DOHH2 (cell line): ENCODE results near the gene LDLR.

Source experiments
- EZH2phosphoT487 ChIP-seq: fragments of 200-600 bp; sonication (generic); IDR thresholded peaks from 2 replicates; pipeline ENCODE4 v1.6.1; 2017; ENCODE audit warnings: borderline replicate concordance, mild to moderate bottlenecking, antibody characterized with exemption, low read length, moderate library complexity, mixed read lengths
- TF ChIP-seq, protein P1 (sequence below): fragments of 200-600 bp; sonication (generic); IDR thresholded peaks from one replicate; pipeline ENCODE4 v1.5.1; 2014; ENCODE audit warnings: antibody characterized with exemption, mild to moderate bottlenecking, low read depth, low read length; ENCODE audit not compliant: poor library complexity, severe bottlenecking

DNA sequence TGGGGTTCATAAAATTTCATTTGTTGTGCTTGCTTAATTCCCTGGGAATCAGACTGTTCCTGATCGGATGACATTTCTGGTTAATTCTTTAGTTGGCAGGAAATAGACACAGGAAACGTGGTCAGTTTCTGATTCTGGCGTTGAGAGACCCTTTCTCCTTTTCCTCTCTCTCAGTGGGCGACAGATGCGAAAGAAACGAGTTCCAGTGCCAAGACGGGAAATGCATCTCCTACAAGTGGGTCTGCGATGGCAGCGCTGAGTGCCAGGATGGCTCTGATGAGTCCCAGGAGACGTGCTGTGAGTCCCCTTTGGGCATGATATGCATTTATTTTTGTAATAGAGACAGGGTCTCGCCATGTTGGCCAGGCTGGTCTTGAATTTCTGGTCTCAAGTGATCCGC, 10.8 kb downstream of the LDLR start:
- TF ChIP-seq, protein P1, sequence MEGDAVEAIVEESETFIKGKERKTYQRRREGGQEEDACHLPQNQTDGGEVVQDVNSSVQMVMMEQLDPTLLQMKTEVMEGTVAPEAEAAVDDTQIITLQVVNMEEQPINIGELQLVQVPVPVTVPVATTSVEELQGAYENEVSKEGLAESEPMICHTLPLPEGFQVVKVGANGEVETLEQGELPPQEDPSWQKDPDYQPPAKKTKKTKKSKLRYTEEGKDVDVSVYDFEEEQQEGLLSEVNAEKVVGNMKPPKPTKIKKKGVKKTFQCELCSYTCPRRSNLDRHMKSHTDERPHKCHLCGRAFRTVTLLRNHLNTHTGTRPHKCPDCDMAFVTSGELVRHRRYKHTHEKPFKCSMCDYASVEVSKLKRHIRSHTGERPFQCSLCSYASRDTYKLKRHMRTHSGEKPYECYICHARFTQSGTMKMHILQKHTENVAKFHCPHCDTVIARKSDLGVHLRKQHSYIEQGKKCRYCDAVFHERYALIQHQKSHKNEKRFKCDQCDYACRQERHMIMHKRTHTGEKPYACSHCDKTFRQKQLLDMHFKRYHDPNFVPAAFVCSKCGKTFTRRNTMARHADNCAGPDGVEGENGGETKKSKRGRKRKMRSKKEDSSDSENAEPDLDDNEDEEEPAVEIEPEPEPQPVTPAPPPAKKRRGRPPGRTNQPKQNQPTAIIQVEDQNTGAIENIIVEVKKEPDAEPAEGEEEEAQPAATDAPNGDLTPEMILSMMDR: no peak
- TF ChIP-seq EZH2phosphoT487: no peak
